H7 (cell line): ENCODE data around the gene IRS2. TPM values are rescaled to one million over a fixed set of nuclear protein-coding genes. Genes with fewer than 3 reads are reported as not detected.

Source experiments
- DNase-seq: peaks from one replicate; pipeline ENCODE4 v3.0.0; 2012
- H3K27me3 ChIP-seq: 2 replicates; pipeline ENCODE4 v1.6.0; 2011; ENCODE audit warnings: mild to moderate bottlenecking, low read length; ENCODE audit not compliant: control insufficient read depth, insufficient read depth
- H3K36me3 ChIP-seq: replicated peaks from 2 replicates; pipeline ENCODE4 v1.5.1; 2011; ENCODE audit warnings: low read length; ENCODE audit not compliant: control insufficient read depth, insufficient read depth
- H3K4me3 ChIP-seq: 2 replicates; pipeline ENCODE4 v1.5.1; 2011; ENCODE audit warnings: low read depth, mild to moderate bottlenecking, control low read depth, low read length, moderate library complexity; ENCODE audit not compliant: insufficient read depth
- total RNA-seq: library from RNA; depleted of rRNA; stranded (reverse); fragments of >200 nt; shearing (Covaris generic); gene quantifications from 2 replicates; pipeline ENCODE4 v1.2.3, GENCODE V29; 2014

IRS2 gene
- total RNA-seq, 1 experiment from 2014 or later, result 4.3 TPM

- peaks cover 12% of the 10 kb centered on the region; the same call in 1 of the 2 replicates for H3K27me3 ChIP-seq
- DNase-seq, result no peak
- no peaks in the 10 kb centered on the region for H3K36me3 ChIP-seq
- H3K4me3 ChIP-seq, result no peak overlapping the region
Measured at GRCh38 chr13:109788372-109789111, 2.2 kb upstream of the IRS2 start.

- Histone ChIP-seq H3K27me3 (peaks cover 14% of the 10 kb centered on the region; the same call in 1 of the 2 replicates), H3K4me3 (peak overlapping the region; percentile 74), H3K36me3 (no peaks in the 10 kb centered on the region)
- DNase-seq, result peak; percentile 81
Measured at GRCh38 chr13:109787135-109787954, 962 bp upstream of the IRS2 start.

GRCh38 chr13:109785892-109786450 is 412 bp downstream of the IRS2 start:
- H3K36me3 ChIP-seq, result no peaks in the 10 kb centered on the region
- DNase-seq, result peak; percentile 79
- H3K27me3 ChIP-seq, result peaks cover 14% of the 10 kb centered on the region; the same call in 1 of the 2 replicates
- peak overlapping the region; percentile 61 for H3K4me3 ChIP-seq

GRCh38 chr13:109785141-109785891 is 1.1 kb downstream of the IRS2 start:
- Histone ChIP-seq H3K36me3 (no peaks in the 10 kb centered on the region), H3K4me3 (peak overlapping the region; percentile 61), H3K27me3 (peaks cover 14% of the 10 kb centered on the region; the same call in 1 of the 2 replicates)
- DNase-seq, result peak; percentile 61

- DNase-seq, result peak; percentile 91
- Histone ChIP-seq H3K4me3 (peak overlapping the region; percentile 61), H3K36me3 (no peaks in the 10 kb centered on the region), H3K27me3 (peaks cover 14% of the 10 kb centered on the region; the same call in 1 of the 2 replicates)
Measured at GRCh38 chr13:109784590-109785140, 1.7 kb downstream of the IRS2 start.

GRCh38 chr13:109783815-109784589 is 2.4 kb downstream of the IRS2 start:
- DNase-seq, result peak; percentile 43
- peaks cover 14% of the 10 kb centered on the region; the same call in 1 of the 2 replicates for H3K27me3 ChIP-seq
- H3K36me3 ChIP-seq, result no peaks in the 10 kb centered on the region
- peak overlapping the region; percentile 51 for H3K4me3 ChIP-seq

GRCh38 chr13:109783447-109783814 is 3.0 kb downstream of the IRS2 start:
- DNase-seq, result peak; percentile 73
- no peaks in the 10 kb centered on the region for H3K36me3 ChIP-seq

GRCh38 chr13:109782823-109783431 is 3.5 kb downstream of the IRS2 start:
- Histone ChIP-seq H3K4me3 (no peak overlapping the region), H3K36me3 (no peaks in the 10 kb centered on the region), H3K27me3 (peaks cover 14% of the 10 kb centered on the region; the same call in 1 of the 2 replicates)
- peak; percentile 46 for DNase-seq

More at GRCh38 chr13:109783447-109783814, 3.0 kb downstream of the IRS2 start:
- peaks cover 14% of the 10 kb centered on the region; the same call in 1 of the 2 replicates for H3K27me3 ChIP-seq
- H3K4me3 ChIP-seq, result peak overlapping the region; percentile 51; the same call in 1 of the 2 replicates

GRCh38 chr13:109782066-109782822 is 4.1 kb downstream of the IRS2 start:
- Histone ChIP-seq H3K27me3 (peaks cover 14% of the 10 kb centered on the region; the same call in 1 of the 2 replicates), H3K36me3 (no peaks in the 10 kb centered on the region), H3K4me3 (no peak overlapping the region)
- DNase-seq, result peak; percentile 49

GRCh38 chr13:109781384-109782065 is 4.9 kb downstream of the IRS2 start:
- Histone ChIP-seq H3K36me3 (no peaks in the 10 kb centered on the region), H3K27me3 (peaks cover 14% of the 10 kb centered on the region; the same call in 1 of the 2 replicates), H3K4me3 (no peak overlapping the region)
- no peak for DNase-seq

- no peak for DNase-seq
- Histone ChIP-seq H3K27me3 (peaks cover 14% of the 10 kb centered on the region; the same call in 1 of the 2 replicates), H3K36me3 (no peaks in the 10 kb centered on the region), H3K4me3 (no peak overlapping the region)
Measured at GRCh38 chr13:109780845-109781383, 5.5 kb downstream of the IRS2 start.
